Activated CD8-positive, alpha-beta memory T cell treated with anti-CD3 and anti-CD28 coated beads, Interleukin-2, amount 50 U/mL, for 24 hours (primary cell): ENCODE results near the gene CKMT2.

Source experiments
- DNase-seq: peaks from one replicate; pipeline ENCODE4 v3.0.0-alpha.2; 2020; ENCODE audit errors: extremely low read depth

Gene CKMT2

DNA sequence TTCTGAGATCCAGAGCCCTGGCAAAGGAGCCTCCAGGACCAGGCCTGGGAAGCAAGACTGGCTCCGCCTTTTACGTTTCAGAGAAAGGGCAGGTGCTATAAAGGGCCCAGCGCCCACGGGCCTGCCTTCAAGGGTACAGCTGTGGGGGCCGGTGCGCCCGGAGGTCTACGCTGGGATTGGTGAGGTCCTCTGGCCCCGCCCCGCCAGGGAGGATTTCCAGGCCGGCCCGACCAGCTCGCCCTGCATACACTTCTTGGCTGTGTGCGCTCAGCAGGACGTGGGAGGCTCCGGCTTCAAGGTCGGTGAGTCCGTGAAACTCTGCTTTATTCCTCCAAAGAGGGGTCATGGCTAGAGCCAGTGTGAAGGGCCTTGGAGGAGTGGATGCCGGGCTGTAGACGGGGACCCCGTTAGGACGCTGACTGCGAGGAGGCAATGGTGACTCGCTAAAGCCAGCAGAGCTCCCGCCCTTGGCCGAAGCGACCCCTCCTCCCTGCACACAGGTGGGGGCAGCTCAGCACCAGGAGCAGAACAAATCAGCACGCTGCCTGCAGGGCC lies at the start of gene CKMT2:
Gene CKMT2, plus strand, starts transcription at position 243 of the 555 bp plus-strand sequence. CDS start 17,811 bp downstream, outside the sequence.
- no peak for DNase-seq

DNA sequence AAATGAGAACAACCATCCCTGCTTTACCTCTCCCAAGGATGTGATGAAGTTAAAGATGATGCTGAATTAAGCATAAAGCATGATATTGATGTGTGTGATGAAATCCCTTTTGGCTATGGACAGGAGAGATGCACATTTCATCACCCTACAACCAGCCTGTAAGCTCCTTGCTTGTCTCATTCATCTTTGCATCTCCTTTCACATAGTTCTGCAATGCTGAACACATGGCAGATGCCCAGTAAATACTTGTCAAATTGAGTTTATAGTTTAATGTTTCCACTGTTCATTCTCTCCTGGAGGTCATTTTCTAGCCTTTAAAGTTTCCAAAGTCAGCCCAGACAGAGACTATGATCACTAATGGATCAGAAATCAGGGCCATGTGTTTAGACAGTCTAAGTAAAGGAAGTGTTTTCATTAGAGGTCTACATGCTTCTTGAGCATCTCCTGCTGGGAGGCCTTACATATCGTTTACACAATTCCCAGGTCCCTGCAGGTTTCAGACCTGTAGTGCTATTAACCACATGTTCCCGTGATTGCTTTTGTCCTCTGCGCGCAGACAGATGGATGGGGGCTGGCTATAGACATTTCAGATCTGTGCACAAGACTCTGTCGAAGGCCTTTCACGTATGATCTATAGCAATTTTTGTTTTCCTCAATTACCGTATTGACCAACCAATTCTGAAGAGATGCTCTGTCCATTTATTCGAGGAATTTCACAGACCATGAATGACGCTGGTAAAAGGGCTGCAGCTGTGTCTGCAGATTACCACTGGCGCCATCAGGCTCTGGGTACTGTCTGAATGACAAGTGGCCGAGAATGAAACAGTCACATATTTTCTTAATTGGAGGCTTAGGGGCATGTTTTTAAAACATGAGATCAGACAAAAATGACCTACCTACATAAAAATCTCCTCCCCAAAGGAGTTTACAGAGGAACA lies 49.0 kb upstream of the CKMT2 start:
- no peak for DNase-seq

DNA sequence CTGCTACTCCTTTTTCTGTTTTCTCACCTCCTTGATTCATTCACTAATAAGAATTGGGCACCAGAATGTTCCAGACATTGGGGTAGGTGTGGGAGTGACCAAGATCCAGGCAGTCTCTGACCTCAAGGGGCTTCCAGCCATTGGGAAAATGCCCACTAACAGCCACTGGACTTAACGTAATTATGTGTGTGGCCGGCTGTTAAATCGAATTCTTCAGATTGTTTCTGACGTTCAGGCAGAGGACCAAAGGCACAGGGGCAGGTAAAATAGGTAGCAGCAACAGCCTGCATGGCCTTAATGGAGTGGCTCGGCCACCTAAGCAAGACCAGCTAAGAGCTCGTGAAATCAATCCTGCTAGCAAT lies 48.4 kb upstream of the CKMT2 start:
- no peak for DNase-seq

DNA sequence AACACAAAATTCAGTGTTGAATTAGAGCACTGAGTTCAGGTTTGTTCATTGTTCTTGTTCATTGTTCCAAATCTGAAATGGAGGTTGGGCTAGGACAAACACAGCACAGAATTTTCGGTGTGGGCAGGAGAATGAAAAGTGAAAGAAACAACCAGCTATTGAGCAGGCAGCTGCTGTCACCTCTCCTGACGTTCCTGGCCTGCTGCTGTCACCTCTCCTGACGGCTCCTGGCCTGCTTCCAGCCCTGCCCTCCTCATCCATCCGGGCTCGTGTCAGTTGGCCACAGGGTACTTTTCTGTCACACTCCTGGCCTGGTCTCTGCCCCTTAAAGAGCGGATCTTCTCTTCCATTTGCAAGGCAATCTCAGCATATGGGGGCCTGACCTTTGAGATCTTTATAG lies 45.2 kb upstream of the CKMT2 start:
- no peak for DNase-seq

DNA sequence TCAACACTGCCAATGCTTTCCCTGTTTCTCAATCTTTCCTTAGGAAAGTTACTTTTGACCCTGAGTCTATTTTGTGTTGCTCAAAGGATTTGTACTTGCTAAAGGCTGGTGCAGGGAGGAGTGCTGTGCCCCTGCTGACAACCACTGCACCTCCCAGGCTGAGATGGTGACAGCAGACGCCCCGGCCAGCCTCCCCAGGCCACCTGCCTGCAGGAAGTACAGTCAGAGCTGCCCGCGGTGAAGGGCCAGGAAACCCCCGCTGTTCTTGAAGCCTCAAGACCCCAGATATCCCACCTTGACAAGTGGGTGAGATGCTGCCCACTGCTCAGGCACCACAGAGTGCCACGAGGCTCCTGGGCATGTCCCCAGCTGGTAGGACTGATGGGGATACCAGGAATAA lies 44.2 kb upstream of the CKMT2 start:
- DNase-seq: no peak

DNA sequence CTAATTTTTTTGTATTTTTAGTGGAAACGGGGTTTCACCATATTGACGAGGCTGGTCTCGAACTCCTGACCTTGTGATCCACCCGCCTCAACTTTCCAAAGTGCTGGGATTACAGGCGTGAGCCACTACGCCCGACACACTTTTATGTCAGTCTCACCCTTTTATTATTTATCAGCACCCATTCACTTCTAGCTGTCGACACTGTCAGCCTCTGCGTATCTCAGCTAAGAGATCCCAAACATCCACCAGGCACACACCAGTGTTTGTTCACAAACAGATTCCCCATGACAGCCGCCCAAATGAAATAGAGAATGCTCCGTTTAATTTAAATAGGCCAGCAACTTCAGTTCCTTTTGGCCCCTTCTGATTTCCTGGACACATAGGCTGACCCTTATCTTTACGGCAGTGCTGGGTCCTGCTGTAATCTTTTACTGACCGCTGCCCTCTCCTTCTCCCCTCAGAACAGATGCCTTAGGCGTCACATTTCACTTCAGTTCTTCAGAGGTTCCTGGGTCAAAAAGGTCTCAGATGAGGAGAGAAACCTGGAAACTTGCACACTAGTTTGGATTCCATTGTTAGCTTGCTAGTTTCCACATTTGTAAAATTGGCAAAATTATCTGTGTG lies 43.1 kb upstream of the CKMT2 start:
- no peak for DNase-seq

DNA sequence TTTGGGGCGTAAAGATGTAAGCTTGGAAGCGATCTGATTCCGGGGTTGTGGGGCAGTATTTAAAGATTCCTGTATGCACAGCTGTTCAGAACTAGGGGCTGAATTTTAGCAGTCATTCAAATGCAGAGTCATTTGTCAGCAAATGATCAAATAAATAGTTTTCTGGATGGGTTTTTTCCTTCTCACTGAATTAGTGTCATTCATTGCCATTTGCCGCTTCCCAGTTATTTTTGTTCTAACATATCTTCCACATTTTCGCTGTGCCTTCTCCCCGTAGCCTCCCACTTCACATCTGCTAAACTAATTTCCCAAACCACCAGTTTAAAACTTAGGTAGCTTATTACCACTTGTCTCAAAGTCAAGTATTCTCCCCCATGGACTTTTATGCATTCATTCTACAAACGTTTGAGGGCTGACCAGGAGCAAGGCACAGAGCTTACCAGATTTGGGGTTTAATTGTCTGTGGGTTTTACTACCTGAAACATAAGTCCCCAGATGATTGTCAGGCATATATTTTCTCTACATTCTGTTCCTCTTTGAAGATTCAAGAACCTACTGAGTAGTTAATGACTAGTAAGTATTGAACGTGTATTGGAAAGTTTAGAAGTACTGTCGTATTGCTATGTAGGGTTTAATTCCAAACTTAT lies 41.3 kb upstream of the CKMT2 start:
- no peak for DNase-seq

DNA sequence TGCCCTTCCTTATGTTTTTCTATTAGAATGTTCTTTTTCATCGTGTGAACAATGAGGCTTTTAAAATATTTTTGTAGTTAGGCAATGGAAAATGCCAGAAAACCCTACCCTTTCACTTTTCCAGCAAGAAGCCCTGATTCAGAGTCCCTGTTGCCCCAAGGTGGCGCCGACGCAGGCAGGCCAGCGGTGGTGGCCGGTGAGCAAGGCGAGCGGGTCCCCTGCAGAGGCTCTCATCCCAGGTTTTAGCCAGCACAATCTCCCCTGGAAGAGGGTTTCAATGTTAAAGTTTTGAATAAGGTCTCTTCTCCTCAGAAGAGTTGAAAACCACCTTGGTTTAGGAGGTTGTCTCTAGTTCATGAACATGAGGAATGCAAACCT lies 40.8 kb upstream of the CKMT2 start:
- no peak for DNase-seq

DNA sequence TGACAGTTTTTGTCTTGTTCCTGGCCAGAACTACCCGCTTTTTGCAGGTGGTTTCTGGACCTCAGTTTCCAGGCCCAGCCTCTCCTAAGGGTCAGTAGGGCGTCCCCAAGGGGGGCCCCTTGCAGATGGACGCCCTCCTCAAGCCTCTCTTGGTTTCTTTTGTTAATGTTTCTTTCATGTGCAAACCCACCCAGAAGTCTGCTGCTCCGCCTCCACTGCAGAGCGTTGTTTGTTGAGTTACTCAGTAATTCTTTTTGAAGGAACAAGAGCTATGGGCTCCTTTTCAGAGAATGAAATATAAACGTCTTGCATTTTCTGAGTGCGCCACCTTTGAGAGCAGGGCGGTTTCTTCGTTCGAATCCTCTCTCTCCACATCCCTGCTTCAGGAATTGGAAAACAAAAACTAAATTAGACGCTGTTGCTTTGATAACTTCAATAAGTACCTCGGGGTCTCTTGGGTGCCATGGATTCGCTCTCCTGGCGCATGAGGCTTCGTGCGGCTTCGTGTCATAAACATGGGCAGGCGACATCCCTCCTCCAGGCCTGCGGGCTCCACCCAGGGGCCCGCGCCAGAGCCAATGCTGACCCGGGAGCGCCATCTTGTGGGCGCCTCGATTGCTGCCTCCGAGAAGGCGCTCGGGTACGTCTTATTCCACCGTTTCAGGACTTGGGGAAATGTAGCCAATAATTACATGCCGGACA lies 38.3 kb upstream of the CKMT2 start:
- peak; percentile 48 for DNase-seq

DNA sequence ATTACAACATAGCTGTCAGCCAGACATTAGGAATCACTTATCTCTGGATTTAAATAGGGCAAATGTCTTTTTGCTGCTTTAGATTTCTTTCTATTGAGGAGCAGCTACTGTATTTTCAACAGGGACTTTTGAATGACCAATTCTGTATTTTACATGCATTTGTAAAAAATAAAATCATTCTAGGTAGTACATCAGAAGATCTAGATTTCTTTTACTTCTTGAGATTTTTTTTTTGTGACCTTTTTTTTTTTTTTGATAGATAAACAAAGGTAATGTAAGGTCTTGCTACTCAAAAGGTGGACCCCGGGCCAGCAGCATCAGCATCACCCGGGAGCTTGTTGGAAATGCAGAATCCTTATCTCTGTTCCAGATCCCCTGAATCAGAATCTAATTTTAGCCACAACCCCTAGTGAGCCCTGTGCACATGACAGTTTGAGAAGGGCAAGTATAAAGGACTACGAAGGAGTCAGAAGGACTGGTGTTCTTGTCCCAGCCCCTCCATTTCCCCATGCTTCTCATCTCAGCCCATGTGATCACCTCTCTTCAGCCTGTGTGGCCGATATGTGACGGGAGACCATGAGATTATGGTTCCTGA lies 37.7 kb upstream of the CKMT2 start:
- DNase-seq: no peak

DNA sequence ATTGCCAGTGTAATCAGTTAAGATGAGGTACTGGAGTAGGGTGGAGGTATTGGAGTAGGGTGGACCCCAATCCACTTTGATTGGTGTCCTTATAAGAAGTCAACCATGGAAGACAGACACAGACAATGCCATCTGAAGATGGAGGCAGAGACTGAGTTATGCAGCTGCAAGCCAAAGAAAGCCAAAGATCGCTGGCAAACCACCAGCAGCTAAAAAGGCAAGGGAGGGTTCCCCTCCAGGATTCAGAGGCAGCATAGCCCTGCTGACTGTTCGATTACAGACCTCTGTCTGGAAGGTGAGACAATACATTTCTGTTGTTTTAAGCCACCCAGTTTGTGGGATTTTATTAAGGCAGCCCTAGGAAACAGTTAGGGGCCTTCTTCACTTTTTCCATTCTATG lies 30.5 kb upstream of the CKMT2 start:
- no peak for DNase-seq

DNA sequence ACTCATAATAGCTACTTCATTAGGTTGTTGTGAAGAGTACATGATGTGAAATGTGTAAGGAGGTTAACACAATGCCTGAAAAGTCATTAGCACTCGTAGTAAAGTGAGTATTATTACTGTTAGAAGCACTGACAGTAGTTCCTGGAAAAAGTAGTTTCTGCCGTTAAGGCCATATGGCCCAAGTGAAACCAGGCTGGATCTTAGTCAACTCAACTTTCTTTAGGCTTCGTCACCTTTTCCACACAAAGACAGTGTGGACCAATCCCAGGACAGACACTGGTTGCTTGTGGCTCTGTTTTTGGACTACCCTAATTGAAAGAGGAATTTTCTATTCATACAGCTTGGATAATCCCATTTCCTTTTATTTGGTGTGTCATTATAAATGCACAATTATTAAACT lies 29.4 kb upstream of the CKMT2 start:
- no peak for DNase-seq

DNA sequence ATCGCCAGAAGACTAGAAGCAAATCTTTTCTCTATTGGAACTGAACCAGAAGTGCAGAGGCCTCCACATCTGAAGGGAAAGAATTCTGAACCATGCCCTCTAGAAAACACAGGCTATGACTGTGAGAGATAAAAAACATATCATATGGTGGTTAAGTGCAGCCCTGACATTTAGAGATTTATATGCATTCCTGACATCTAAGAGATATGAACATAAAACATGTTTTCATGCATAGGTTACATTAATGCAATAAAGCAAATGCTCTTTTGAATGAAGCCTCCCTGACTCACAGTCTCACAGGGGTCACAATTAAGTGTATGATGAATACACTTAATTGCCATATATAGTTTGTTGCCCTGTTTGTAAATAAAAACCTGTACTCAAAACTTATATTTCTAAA lies 28.9 kb upstream of the CKMT2 start:
- no peak for DNase-seq

DNA sequence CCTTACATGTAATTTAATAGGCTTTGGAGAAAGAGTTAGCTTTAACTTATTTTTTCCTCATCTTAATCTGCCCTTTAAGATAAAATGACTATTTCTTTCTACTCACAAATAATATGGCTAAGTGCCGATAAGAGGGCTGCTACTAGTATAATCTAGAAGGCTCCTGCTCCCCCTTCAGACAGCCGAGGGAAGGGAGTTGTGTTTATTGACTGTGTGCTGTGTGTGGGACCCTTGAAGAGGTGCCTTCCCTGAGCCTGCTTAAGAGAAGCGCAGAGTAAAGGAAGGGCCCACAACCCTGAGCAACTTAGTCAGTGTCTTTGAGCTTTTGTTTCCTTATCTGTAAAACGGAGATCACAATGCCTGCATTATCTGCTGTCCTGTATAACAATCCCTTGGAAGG lies 28.1 kb upstream of the CKMT2 start:
- no peak for DNase-seq

DNA sequence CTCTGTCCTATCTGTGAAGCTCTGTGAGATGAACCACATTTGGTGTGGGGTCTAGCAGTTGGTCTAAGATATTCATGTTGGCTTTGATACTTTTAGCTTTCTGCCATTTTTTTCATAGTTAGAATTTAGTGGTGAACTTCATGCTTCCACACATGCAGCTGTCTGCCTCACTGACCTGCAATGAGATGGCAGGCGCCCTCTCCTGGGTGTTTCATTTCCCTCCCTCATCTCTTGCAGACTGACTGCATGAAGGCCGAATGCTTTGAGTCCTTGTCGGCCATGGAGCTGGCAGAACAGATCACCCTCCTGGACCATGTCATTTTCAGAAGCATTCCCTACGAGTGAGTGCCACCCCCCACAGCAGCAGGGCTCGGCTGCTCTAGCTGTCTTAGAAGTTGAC lies 26.1 kb upstream of the CKMT2 start:
- no peak for DNase-seq

DNA sequence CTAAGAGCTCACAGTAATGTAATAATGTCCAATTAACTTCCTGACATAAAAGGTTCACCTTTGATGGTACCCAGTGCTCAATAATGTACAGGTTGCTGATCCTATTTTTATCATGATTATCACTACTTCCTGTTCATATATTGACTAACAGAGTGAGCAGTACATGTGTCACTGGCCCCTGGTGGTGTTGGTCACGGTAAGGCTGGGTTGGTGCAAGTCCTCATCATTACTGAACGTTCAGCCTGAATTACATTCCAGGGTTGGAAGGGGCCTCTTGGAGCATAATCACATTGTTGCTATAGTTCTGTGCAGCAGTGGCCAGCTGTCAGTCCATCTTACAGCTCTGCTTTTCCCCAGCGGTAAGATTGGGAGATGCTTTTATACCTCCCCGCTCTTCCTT lies 24.2 kb upstream of the CKMT2 start:
- DNase-seq: no peak

DNA sequence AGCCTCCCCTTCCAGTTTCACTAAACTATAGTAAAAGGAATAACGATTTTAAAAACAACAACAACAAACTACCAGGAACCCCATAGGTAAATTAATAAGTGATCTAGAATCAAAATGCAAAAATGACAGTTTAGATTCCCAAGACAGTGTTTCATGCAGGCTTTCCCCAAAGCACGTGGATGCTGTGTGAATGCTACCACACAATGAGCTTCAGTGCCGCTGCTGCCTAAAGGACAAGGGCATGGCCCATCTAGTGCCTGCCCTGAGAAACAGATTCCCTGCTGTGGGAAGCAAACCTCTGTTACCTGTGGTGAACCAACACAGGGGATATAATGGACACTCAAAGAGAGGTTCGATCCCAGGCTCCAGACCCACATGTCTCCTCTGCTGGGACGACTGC lies 23.7 kb upstream of the CKMT2 start:
- no peak for DNase-seq

DNA sequence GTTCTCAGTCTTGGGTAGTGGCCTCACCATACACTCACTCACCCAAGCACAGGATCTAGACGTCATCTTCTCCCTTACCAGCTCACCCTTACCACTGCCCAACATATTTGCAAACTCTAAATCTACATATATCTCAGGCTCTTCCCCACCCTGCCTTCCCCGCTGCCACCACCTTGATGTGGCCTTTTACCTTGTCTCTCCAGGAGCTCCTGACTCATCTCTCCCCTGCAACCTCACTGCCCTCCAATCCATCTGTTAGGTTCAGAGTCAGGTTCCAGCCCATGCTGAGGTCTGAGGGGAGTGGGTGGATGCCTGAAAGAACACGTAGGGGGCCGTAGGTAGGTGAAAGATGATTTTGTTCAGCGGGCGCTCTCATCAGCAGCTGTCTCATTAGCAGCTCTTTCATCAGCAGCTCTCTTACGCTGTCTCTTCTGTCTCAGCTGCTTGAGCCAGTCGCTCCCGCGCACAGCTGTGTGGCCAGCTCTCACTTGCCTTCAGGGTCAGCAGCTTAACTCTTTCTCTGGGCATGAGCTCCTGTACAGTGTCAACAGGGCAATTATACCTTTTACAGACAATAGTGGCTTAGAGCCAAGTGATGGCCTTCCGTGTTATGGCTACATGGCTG lies 23.1 kb upstream of the CKMT2 start:
- DNase-seq: no peak

DNA sequence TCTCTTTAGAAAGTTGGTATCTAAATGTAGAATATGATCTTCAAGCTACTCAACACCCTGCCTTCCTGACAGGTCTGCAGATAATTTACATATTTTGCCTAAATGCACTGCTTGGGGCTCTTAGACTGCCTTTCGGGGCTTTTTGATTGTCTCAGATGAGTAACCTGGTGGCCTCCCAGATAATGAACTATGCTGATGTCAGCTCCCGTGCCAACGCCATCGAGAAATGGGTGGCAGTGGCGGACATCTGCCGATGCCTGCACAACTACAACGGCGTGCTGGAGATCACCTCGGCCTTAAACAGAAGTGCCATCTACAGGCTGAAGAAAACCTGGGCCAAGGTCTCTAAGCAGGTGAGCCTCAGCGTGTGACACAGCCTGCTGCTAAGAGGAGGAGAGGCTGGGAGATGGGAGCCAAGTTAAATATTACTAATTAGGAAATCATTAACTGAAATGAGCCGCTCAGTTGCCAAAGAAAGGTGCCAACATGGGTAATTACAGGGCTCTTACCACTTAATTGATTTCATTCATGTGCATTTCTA lies 20.8 kb upstream of the CKMT2 start:
- no peak for DNase-seq

DNA sequence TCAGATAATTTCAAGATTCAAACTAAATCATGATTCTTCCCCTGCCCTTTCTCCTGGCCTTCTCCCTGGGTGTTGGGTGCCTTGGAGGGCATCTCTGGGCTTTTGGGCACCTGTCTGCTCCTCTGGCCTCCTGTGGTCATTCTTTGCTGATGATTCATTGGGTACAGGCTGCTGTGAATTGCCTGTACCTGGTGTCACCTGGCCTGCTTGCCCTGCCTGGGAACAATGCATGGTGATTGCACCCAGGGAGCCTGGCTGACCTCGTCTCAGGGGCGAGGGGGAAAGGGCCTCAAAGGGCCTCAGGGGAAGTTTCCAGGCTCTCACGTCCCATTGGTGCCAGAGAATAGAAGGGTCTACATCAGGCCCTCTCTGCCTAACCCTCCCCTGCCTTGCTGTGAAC lies 20.1 kb upstream of the CKMT2 start:
- no peak for DNase-seq

DNA sequence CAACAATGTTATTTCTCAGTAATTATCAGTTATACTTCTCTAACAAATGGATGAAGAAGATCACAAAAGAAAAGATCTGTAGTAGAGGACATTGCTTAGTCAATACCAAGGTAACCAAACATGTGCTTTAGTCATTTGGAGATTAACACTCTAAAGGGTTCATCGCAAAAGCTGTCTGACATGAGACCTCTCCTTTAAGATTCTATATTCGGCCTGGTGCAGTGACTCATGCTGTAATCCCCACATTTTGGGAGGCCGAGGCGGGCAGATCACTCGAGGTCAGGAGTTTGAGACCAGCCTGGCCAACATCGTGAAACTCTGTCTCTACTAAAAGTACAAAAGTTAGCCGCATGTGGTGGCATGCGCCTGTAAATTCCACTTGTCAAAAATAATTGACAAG lies 18.3 kb upstream of the CKMT2 start:
- DNase-seq: no peak
